Measurements from ENCODE around the gene KRT7.

DNA sequence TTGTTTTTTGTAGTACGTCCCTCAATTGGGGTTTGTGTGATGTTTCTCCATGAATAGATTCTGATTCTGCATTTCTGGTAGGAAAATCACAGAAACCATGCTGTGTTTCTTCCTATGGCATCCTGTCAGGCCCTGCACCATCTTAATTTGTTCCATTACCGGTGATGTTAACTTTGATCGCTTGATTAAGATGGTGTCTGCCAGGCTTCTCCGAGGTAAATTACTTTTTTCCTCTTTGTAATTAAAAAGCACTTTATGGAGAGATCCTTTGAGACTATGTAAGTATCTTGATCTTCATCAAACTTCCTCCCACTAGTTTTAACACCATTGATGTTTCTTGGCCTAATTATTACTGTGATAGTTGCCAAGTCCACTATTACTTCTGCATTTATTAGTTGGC, 15.0 kb upstream of the KRT7 start:
- TF ChIP-seq, protein P1, sequence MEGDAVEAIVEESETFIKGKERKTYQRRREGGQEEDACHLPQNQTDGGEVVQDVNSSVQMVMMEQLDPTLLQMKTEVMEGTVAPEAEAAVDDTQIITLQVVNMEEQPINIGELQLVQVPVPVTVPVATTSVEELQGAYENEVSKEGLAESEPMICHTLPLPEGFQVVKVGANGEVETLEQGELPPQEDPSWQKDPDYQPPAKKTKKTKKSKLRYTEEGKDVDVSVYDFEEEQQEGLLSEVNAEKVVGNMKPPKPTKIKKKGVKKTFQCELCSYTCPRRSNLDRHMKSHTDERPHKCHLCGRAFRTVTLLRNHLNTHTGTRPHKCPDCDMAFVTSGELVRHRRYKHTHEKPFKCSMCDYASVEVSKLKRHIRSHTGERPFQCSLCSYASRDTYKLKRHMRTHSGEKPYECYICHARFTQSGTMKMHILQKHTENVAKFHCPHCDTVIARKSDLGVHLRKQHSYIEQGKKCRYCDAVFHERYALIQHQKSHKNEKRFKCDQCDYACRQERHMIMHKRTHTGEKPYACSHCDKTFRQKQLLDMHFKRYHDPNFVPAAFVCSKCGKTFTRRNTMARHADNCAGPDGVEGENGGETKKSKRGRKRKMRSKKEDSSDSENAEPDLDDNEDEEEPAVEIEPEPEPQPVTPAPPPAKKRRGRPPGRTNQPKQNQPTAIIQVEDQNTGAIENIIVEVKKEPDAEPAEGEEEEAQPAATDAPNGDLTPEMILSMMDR (IDR thresholded peaks at IDR 0.05; ENCODE audit: insufficient read depth, low read length, poor library complexity, severe bottlenecking), result no peak
- TF ChIP-seq EZH2phosphoT487 (conservative IDR thresholded peaks at IDR 0.05; ENCODE audit: low read length), result no peak
